Spleen (tissue), 7 donors: ENCODE results near the gene SCN2A.

Experiments
- POLR2A ChIP-seq, 3 donors: fragments of 450-650 bp; IDR thresholded peaks; one replicate each; pipeline ENCODE4 v1.5.1; 2017; ENCODE audit warnings: antibody characterized with exemption in 3 of 3, mild to moderate bottlenecking in 1 of 3
- POLR2AphosphoS5 ChIP-seq, 3 donors: sonication (generic); formaldehyde crosslinking; IDR thresholded peaks; one replicate each; pipeline ENCODE4 v1.5.1; 2017; ENCODE audit warnings: antibody characterized with exemption in 3 of 3
- TF ChIP-seq, protein P1 (sequence below), 11 experiments: fragments of 200-600 bp in 7 of 11; fragments of 450-650 bp in 4 of 11; sonication (generic) in 4 of 11; IDR thresholded peaks in 8 of 11; conservative IDR thresholded peaks in 3 of 11; 1 replicate in 7 of 11; 2 replicates in 4 of 11; pipeline versions ENCODE4 v1.4.0 to v1.8.0; 2016 to 2021; ENCODE audit warnings: antibody characterized with exemption in 11 of 11, inconsistent platforms in 4 of 11, mild to moderate bottlenecking in 1 of 11
- donor health status: DM: no; HTN: no; CAD: no; lungs with moderate emphysema.
- donor health status: DM: no; HTN: no; CAD: no.
- donor health status: DM: no; HTN: no; CAD: no.

DNA sequence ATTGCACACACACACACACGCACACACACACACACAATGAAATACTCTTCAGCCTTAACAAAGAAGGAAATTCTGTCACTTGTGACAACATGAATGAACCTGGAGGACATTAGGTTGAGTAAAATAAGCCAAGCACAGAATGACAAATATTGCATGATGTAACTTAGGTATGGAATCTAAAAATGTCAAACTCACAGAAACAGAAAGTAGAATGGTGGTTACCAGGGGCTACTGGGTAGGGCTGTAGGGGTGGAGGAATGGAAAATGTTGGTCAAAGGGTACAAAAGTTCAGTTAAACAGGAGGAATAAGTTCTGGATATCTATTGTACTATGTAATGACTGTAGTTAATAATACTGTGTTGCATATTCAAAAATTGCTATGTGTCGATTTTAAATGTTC, 29.5 kb downstream of the SCN2A start:
- TF ChIP-seq, protein P1, sequence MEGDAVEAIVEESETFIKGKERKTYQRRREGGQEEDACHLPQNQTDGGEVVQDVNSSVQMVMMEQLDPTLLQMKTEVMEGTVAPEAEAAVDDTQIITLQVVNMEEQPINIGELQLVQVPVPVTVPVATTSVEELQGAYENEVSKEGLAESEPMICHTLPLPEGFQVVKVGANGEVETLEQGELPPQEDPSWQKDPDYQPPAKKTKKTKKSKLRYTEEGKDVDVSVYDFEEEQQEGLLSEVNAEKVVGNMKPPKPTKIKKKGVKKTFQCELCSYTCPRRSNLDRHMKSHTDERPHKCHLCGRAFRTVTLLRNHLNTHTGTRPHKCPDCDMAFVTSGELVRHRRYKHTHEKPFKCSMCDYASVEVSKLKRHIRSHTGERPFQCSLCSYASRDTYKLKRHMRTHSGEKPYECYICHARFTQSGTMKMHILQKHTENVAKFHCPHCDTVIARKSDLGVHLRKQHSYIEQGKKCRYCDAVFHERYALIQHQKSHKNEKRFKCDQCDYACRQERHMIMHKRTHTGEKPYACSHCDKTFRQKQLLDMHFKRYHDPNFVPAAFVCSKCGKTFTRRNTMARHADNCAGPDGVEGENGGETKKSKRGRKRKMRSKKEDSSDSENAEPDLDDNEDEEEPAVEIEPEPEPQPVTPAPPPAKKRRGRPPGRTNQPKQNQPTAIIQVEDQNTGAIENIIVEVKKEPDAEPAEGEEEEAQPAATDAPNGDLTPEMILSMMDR (IDR thresholded peaks at IDR 0.05 in 8 of 11, conservative IDR thresholded peaks at IDR 0.05 in 3 of 11): no peak
- no peak for TF ChIP-seq POLR2A (IDR thresholded peaks at IDR 0.05)
- no peak for TF ChIP-seq POLR2AphosphoS5 (IDR thresholded peaks at IDR 0.05)
